Colonic mucosa (tissue), 4 donors: ENCODE data around the gene MRPS27. TPM values are rescaled to one million over a fixed set of nuclear protein-coding genes. Genes with fewer than 3 reads are reported as not detected.
A peak's percentile ranks its signal among the peaks of the same experiment; 100 is the strongest.

ENCODE experiments used
- DNase-seq: peaks from one replicate; pipeline ENCODE4 v3.0.0-alpha.2; 2020
- H3K27ac ChIP-seq: fragments of 200-600 bp; one replicate; pipeline ENCODE4 v1.8.0; 2021
- H3K27me3 ChIP-seq: fragments of 200-600 bp; one replicate; pipeline ENCODE4 v1.8.0; 2021
- H3K36me3 ChIP-seq: fragments of 200-600 bp; one replicate; pipeline ENCODE4 v1.8.0; 2021
- H3K4me1 ChIP-seq: fragments of 200-600 bp; one replicate; pipeline ENCODE4 v1.8.0; 2021; ENCODE audit warnings: mild to moderate bottlenecking
- H3K4me3 ChIP-seq: fragments of 200-600 bp; one replicate; pipeline ENCODE4 v1.8.0; 2021
- H3K9ac ChIP-seq, 2 donors: one replicate each; pipeline ENCODE4 v1.7.0; 2013; ENCODE audit warnings: control low read depth in 2 of 2, low read depth in 2 of 2, low read length in 2 of 2
- H3K9me3 ChIP-seq: fragments of 200-600 bp; one replicate; pipeline ENCODE4 v1.8.0; 2021
- intact Hi-C: fragments of 100-400 bp; cut with DNase I; formaldehyde crosslinking; loops from one replicate; pipeline ENCODE4 v1.14.1; 2022
- total RNA-seq, 2 donors: library from RNA; stranded (reverse); fragmentation: NEBNext Ultra II Directional in 1 of 2; extraction: Animal tissue kit (Norgen Biotek cat#: 25700) in 1 of 2; gene quantifications; one replicate each; pipeline ENCODE4 v1.2.1, GENCODE V29; 2021
- TF ChIP-seq, protein P1 (sequence below): fragments of 200-600 bp; IDR thresholded peaks from one replicate; pipeline ENCODE4 v1.8.0; 2022; ENCODE audit warnings: antibody characterized with exemption, mild to moderate bottlenecking
- donor health status: healthy.
- donor health status: DM: no; HTN: no; CAD: no.
- donor health status: DM: no; HTN: no; CAD: no.

Gene MRPS27
- total RNA-seq, 2 donors from 2014 or later, result 46.3 to 56.6 TPM

DNA sequence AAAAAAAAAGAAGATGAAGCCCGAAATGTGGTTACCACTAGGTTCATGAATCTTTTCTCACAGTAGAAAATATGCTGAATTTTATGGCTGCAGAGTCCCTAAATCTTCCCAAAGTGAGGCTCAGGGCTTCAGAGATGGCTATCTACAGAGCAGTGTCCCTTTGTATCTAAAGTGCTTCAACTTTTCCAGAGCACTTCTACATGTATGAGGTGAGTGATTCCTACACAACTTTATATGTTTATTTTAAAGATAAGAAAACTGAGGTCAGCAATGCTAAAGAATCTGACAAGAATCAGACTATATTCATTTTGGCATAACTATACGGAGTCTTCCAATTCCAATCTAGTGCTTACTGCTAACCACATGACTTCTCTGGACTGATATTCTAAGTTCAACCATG, 53.2 kb downstream of the MRPS27 start:
- no peak overlapping the region for H3K27ac ChIP-seq
- H3K9ac ChIP-seq, result no peak overlapping the region
- no peak for DNase-seq
- no peaks in the 10 kb centered on the region for H3K9me3 ChIP-seq
- intact Hi-C loops, result no loop called here
- H3K4me3 ChIP-seq, result no peak overlapping the region
- no peaks in the 10 kb centered on the region for H3K4me1 ChIP-seq
- TF ChIP-seq, protein P1, sequence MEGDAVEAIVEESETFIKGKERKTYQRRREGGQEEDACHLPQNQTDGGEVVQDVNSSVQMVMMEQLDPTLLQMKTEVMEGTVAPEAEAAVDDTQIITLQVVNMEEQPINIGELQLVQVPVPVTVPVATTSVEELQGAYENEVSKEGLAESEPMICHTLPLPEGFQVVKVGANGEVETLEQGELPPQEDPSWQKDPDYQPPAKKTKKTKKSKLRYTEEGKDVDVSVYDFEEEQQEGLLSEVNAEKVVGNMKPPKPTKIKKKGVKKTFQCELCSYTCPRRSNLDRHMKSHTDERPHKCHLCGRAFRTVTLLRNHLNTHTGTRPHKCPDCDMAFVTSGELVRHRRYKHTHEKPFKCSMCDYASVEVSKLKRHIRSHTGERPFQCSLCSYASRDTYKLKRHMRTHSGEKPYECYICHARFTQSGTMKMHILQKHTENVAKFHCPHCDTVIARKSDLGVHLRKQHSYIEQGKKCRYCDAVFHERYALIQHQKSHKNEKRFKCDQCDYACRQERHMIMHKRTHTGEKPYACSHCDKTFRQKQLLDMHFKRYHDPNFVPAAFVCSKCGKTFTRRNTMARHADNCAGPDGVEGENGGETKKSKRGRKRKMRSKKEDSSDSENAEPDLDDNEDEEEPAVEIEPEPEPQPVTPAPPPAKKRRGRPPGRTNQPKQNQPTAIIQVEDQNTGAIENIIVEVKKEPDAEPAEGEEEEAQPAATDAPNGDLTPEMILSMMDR, result no peak
- H3K27me3 ChIP-seq, result no peaks in the 10 kb centered on the region
- no peaks in the 10 kb centered on the region for H3K36me3 ChIP-seq

DNA sequence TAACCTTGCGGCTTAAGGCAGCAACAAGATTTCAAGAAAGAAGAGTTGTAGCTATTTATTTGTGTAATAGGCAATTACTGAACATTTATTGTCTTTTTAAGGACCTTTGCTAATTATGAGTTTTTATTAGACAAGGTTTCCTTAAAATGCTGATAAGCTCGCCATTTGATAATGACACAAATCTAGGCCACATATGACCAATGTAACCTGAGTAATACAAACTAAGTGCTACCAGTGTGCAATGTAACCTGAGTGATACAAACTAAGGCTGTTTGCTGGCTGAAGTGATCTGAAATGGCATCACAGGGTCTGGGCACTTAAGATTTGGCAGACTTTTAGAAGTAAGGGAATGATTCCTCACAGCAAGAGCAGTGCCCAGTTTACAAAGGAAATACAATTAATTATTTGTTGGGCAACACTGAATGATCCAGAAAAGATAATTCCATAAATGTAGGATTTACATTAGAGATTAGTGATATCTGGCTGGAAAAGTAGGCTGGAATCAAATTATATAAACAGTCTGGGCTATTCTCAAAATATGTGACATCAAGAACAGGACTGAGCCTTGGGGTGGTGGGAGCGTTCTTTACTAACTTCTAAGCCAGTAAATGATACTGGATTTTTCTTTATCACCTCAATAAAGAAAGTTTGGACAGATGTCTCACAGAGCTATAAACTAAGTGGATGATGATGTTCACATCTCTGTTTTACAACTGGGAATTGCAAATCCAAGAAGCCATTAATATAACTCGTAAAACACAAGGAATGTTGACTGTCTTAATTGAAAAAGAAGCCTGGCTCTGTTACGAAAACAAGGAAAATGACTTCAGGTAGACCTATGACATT, 54.8 kb downstream of the MRPS27 start:
- intact Hi-C loops, result no loop called here
- Histone ChIP-seq H3K27ac (no peak overlapping the region), H3K4me3 (no peak overlapping the region)

DNA sequence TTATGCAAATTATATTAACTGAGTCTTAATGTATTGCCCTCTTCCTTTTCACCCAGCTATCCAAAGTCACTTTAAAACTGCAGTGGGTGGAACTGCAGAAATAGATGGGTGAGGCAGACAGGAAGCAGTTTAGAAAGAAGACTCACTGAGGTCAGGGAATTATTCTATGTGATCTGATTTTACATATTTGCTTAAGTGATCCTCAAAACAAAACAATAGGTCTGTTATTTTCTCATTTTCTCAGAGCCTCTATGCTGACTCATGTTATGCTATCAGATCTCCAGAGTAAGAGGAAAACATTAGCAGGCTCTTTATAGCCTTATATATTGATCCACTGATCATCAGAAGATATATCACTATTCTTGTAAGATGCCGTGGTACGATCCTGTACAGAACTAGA, 63.5 kb downstream of the MRPS27 start:
- TF ChIP-seq, protein P1, result no peak
- Histone ChIP-seq H3K27ac (no peak overlapping the region), H3K9ac (no peak overlapping the region), H3K9me3 (no peaks in the 10 kb centered on the region), H3K27me3 (no peaks in the 10 kb centered on the region), H3K4me1 (no peaks in the 10 kb centered on the region), H3K36me3 (no peaks in the 10 kb centered on the region), H3K4me3 (no peak overlapping the region)
- DNase-seq, result no peak
- intact Hi-C loops, result no loop called here

More for the DNA sequence above, 54.8 kb downstream of the MRPS27 start:
- TF ChIP-seq, protein P1, result no peak
- no peaks in the 10 kb centered on the region for H3K4me1 ChIP-seq
- no peaks in the 10 kb centered on the region for H3K9me3 ChIP-seq
- no peaks in the 10 kb centered on the region for H3K36me3 ChIP-seq
- no peak for DNase-seq
- H3K9ac ChIP-seq, result no peak overlapping the region
- no peaks in the 10 kb centered on the region for H3K27me3 ChIP-seq

DNA sequence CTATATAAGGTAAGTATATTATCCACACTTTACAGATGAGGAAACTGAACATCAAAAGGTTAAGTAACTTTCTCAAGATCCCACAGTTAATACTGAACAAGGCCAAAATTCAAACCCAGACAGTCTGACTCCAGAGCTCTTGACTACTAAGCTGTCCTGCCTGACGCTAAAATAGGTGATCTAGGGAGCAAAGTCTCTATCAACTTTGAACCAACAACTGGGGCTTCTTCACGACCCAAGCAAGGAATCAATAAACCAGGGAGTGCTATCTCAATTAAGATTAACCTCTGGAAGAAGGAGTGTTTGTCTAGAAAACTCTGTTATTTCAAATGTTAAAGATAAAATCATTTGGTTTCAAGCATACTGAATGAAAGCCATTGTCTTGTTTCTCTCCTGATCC, 64.4 kb downstream of the MRPS27 start:
- no peak for DNase-seq
- no peaks in the 10 kb centered on the region for H3K4me1 ChIP-seq
- TF ChIP-seq, protein P1, result no peak
- H3K27me3 ChIP-seq, result no peaks in the 10 kb centered on the region
- H3K9me3 ChIP-seq, result no peaks in the 10 kb centered on the region
- H3K9ac ChIP-seq, result no peak overlapping the region
- intact Hi-C loops, result no loop called here
- H3K36me3 ChIP-seq, result no peaks in the 10 kb centered on the region
- peak overlapping the region; percentile 54 for H3K27ac ChIP-seq
- H3K4me3 ChIP-seq, result no peak overlapping the region

DNA sequence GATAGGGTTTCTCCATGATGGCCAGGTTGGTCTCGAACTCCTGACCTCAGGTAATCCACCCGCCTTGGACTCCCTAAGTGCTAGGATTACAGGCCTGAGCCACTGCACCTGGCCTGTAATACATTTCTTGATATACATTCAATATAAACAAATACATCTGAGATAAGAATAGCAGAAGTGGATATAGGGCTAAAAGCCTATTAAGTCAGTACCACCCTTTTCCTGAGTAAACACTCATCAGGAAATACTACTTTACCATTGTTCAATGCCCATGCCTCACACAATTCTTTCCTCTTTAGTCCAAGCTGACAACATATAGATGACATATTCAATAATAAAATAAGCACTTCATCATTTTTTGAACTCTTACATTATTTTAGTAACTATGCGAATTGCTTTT, 64.8 kb downstream of the MRPS27 start:
- no peaks in the 10 kb centered on the region for H3K27me3 ChIP-seq
- no peak overlapping the region for H3K9ac ChIP-seq
- no peaks in the 10 kb centered on the region for H3K4me1 ChIP-seq
- H3K27ac ChIP-seq, result peak overlapping the region; percentile 54
- H3K9me3 ChIP-seq, result no peaks in the 10 kb centered on the region
- TF ChIP-seq, protein P1, result no peak
- no peaks in the 10 kb centered on the region for H3K36me3 ChIP-seq
- no peak overlapping the region for H3K4me3 ChIP-seq
- DNase-seq, result peak; percentile 38
- intact Hi-C loops, result no loop called here
